Fibroblast of lung (primary cell): ENCODE data around the gene CARHSP1. TPM values are rescaled to one million over a fixed set of nuclear protein-coding genes. Genes with fewer than 3 reads are reported as not detected.

Source experiments
- DNase-seq, 2 donors: peaks; one replicate each; pipeline versions ENCODE4 v3.0.0 to v3.0.0-alpha.2; 2010; ENCODE audit warnings: low read depth in 2 of 2
- H2AFZ ChIP-seq: 2 replicates; pipeline ENCODE4 v1.5.1; 2012; ENCODE audit warnings: low read length, control low read depth, inconsistent platforms
- H3K27ac ChIP-seq: 2 replicates; pipeline ENCODE4 v1.5.1; 2011; ENCODE audit warnings: low read length, control low read depth; ENCODE audit not compliant: insufficient read depth
- H3K27me3 ChIP-seq: 2 replicates; pipeline ENCODE4 v1.5.1; 2011; ENCODE audit warnings: mild to moderate bottlenecking, low read length; ENCODE audit not compliant: control insufficient read depth, insufficient read depth
- H3K36me3 ChIP-seq: 2 replicates; pipeline ENCODE4 v1.5.1; 2011; ENCODE audit warnings: low read length; ENCODE audit not compliant: control insufficient read depth, insufficient read depth
- H3K4me1 ChIP-seq: 2 replicates; pipeline ENCODE4 v1.5.1; 2011; ENCODE audit warnings: low read length; ENCODE audit not compliant: control insufficient read depth, insufficient read depth; ENCODE audit errors: extremely low read depth
- H3K4me2 ChIP-seq: 2 replicates; pipeline ENCODE4 v1.5.1; 2011; ENCODE audit warnings: low read length, control low read depth; ENCODE audit not compliant: insufficient read depth; ENCODE audit errors: extremely low read depth
- H3K4me3 ChIP-seq, 4 experiments: fragments of 200-600 bp in 1 of 4; sonication (generic) in 1 of 4; replicated peaks in 1 of 4; 2 replicates each; pipeline ENCODE4 v1.5.1; 2011 to 2016; ENCODE audit warnings: low read length in 4 of 4, low read depth in 3 of 4, mild to moderate bottlenecking in 3 of 4, control low read depth in 2 of 4, inconsistent platforms in 1 of 4, mixed read lengths in 1 of 4; ENCODE audit not compliant: insufficient read depth in 1 of 4; ENCODE audit errors: control extremely low read depth in 1 of 4
- H3K79me2 ChIP-seq: 2 replicates; pipeline ENCODE4 v1.5.1; 2012; ENCODE audit warnings: mild to moderate bottlenecking, low read length, inconsistent platforms; ENCODE audit not compliant: control insufficient read depth, insufficient read depth
- H3K9ac ChIP-seq: 2 replicates; pipeline ENCODE4 v1.5.1; 2011; ENCODE audit warnings: mild to moderate bottlenecking, low read length, control low read depth; ENCODE audit not compliant: insufficient read depth
- H3K9me3 ChIP-seq: 2 replicates; pipeline ENCODE4 v1.5.1; 2012; ENCODE audit warnings: low read depth, low read length; ENCODE audit not compliant: control insufficient read depth, insufficient read depth
- H4K20me1 ChIP-seq: 2 replicates; pipeline ENCODE4 v1.5.1; 2011; ENCODE audit warnings: low read length; ENCODE audit not compliant: control insufficient read depth, insufficient read depth; ENCODE audit errors: extremely low read depth
- CTCF ChIP-seq, 2 donors: IDR thresholded peaks in 1 of 2; conservative IDR thresholded peaks in 1 of 2; 1 replicate in 1 of 2; 2 replicates in 1 of 2; pipeline ENCODE4 v1.5.1; 2011 to 2012; ENCODE audit warnings: low read length in 2 of 2, control low read depth in 1 of 2, inconsistent platforms in 1 of 2, low read depth in 1 of 2, mild to moderate bottlenecking in 1 of 2
- EZH2 ChIP-seq: IDR thresholded peaks from 2 replicates; pipeline ENCODE4 v1.5.1; 2012; ENCODE audit warnings: low read length, control low read depth, mild to moderate bottlenecking; ENCODE audit errors: missing control alignments
- polyA plus RNA-seq, 2 donors: library from polyadenylated mRNA; depleted of rRNA in 1 of 2; stranded (reverse) in 1 of 2; unstranded in 1 of 2; fragments of >200 nt; gene quantifications; 2 replicates each; pipeline ENCODE4 v1.2.1, GENCODE V29; 2011 to 2012; ENCODE audit warnings: missing spikeins in 1 of 2
- total RNA-seq: library from RNA; depleted of rRNA; stranded (reverse); fragments of >200 nt; gene quantifications from 2 replicates; pipeline ENCODE4 v1.2.1, GENCODE V29; 2014

CARHSP1 gene
- total and polyA plus RNA-seq, 2 donors (not counting 1 experiment from before 2014, with no cell fraction given): 90.9 to 108 TPM

GRCh38 chr16:8890549-8890921 is 21.7 kb upstream of the CARHSP1 start:
- peaks cover 21% of the 10 kb centered on the region for H3K36me3 ChIP-seq
- no peaks in the 10 kb centered on the region for H3K79me2 ChIP-seq
- no peak for DNase-seq
- H4K20me1 ChIP-seq: no peaks in the 10 kb centered on the region
- peaks cover 17% of the 10 kb centered on the region for H3K4me1 ChIP-seq
- no peak overlapping the region for H3K4me3 ChIP-seq
- H3K4me2 ChIP-seq: no peak overlapping the region
- no peak overlapping the region for H2AFZ ChIP-seq
- H3K27me3 ChIP-seq: no peaks in the 10 kb centered on the region
- no peak overlapping the region for H3K9ac ChIP-seq
- TF ChIP-seq CTCF (conservative IDR thresholded peaks at IDR 0.05 in 1 of 2, IDR thresholded peaks at IDR 0.05 in 1 of 2; ENCODE audit: low read depth in 1 of 2, low read length in 2 of 2) (no peak), EZH2 (no peak)
- H3K9me3 ChIP-seq: no peaks in the 10 kb centered on the region
- no peak overlapping the region for H3K27ac ChIP-seq

GRCh38 chr16:8889893-8890548 is 21.2 kb upstream of the CARHSP1 start:
- no peak overlapping the region for H3K4me3 ChIP-seq
- H3K9me3 ChIP-seq: no peaks in the 10 kb centered on the region
- no peak overlapping the region for H2AFZ ChIP-seq
- no peak for TF ChIP-seq EZH2
- TF ChIP-seq CTCF (conservative IDR thresholded peaks at IDR 0.05 in 1 of 2, IDR thresholded peaks at IDR 0.05 in 1 of 2; ENCODE audit: low read depth in 1 of 2, low read length in 2 of 2): no peak
- H3K79me2 ChIP-seq: no peaks in the 10 kb centered on the region
- peaks cover 21% of the 10 kb centered on the region for H3K36me3 ChIP-seq
- DNase-seq: no peak
- no peak overlapping the region for H3K9ac ChIP-seq
- no peaks in the 10 kb centered on the region for H3K27me3 ChIP-seq
- H4K20me1 ChIP-seq: no peaks in the 10 kb centered on the region
- no peak overlapping the region for H3K27ac ChIP-seq
- no peak overlapping the region for H3K4me2 ChIP-seq
- peaks cover 22% of the 10 kb centered on the region for H3K4me1 ChIP-seq

DNA sequence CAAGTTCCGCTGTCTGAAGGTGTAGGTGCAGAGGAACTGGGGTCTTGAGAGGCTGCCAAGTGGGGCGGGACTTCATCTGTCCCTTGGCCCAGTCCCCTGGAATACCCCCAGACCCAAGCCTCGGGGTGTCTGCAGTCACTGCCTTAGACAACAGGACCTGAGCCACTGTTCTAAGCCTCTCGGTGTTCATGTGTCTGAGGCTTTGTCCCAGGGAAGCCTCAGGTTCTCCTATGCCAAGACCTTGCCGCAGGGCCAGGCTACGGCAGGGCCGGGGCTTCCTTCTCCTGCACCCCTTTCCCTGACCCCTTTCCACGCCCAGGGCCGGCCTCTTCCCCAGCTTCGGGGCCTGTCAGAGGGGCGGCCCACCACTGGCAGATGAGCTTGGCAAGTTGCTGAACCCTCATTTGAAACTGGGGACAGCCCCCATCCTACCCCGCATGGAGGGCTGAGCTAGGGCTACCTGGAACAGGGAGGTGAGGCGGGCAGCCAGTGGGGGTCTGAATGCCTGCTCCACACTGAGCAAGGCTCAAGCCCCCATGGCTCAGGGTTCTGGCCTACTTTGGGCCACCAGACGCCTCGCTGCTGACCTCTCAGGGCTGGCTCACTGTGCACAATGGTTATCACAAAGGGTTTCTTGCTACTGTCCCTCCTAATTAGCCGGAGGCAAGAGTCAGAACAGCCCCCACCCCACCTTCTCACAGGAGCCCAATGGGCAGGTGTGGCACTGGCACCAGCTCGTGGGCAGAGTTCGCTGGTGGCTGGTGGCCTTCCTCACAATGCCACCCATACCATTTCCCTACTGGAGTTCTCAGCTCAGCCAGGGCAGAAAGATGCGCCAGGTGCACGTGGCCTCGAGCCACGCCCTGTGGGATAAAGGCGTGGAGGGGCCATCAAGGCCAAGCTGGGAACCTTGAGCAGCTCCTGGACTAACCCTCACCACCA is 20.4 kb upstream of the CARHSP1 start:
- no peak overlapping the region for H3K4me2 ChIP-seq
- peaks cover 29% of the 10 kb centered on the region for H3K4me1 ChIP-seq
- no peak overlapping the region for H2AFZ ChIP-seq
- no peaks in the 10 kb centered on the region for H3K9me3 ChIP-seq
- DNase-seq: no peak
- no peaks in the 10 kb centered on the region for H3K79me2 ChIP-seq
- H3K9ac ChIP-seq: no peak overlapping the region
- H3K27me3 ChIP-seq: no peaks in the 10 kb centered on the region
- no peak overlapping the region for H3K27ac ChIP-seq
- H3K4me3 ChIP-seq: no peak overlapping the region
- peaks cover 15% of the 10 kb centered on the region for H3K36me3 ChIP-seq
- TF ChIP-seq EZH2 (no peak), CTCF (conservative IDR thresholded peaks at IDR 0.05 in 1 of 2, IDR thresholded peaks at IDR 0.05 in 1 of 2; ENCODE audit: low read depth in 1 of 2, low read length in 2 of 2) (no peak)
- no peaks in the 10 kb centered on the region for H4K20me1 ChIP-seq
